ENCODE measurements around the gene MSI2. TPM values are rescaled to one million over a fixed set of nuclear protein-coding genes. Genes with fewer than 3 reads are reported as not detected.

MSI2 gene
- total RNA-seq, 2 donors from 2014 or later: 53.1 to 74.0 TPM

DNA sequence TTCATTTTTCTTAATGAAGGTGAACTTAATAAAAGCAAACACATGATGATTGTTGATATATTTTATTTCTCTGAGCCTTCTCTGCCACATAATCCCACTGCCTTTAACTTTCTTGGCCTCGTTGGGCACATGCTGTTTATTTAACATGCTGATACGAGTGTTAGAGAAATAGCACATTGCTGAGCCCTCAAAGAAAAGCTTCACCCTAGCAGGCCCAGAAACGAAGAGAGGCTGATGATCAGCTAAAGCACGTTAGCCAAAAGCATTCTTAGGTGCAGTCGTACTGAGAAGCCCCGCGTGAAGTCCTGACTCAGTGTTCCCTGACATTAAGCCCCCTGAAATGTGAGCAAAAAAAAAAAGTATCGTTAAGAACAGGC is 366.0 kb downstream of the MSI2 start:
- H3K4me3 ChIP-seq: no peak overlapping the region
- 29% methylated on average over 8 of the region's 8 CpGs for WGBS
- intact Hi-C loops (cut with DNase I): no loop called here
- H3K27ac ChIP-seq: no peak overlapping the region
- no peaks in the 10 kb centered on the region for H3K9me3 ChIP-seq
- no peaks in the 10 kb centered on the region for H3K4me1 ChIP-seq (replicated peaks)
- TF ChIP-seq, protein P1, sequence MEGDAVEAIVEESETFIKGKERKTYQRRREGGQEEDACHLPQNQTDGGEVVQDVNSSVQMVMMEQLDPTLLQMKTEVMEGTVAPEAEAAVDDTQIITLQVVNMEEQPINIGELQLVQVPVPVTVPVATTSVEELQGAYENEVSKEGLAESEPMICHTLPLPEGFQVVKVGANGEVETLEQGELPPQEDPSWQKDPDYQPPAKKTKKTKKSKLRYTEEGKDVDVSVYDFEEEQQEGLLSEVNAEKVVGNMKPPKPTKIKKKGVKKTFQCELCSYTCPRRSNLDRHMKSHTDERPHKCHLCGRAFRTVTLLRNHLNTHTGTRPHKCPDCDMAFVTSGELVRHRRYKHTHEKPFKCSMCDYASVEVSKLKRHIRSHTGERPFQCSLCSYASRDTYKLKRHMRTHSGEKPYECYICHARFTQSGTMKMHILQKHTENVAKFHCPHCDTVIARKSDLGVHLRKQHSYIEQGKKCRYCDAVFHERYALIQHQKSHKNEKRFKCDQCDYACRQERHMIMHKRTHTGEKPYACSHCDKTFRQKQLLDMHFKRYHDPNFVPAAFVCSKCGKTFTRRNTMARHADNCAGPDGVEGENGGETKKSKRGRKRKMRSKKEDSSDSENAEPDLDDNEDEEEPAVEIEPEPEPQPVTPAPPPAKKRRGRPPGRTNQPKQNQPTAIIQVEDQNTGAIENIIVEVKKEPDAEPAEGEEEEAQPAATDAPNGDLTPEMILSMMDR (IDR thresholded peaks at IDR 0.05): no peak
- TF ChIP-seq POLR2A (IDR thresholded peaks at IDR 0.05) (no peak), POLR2AphosphoS5 (IDR thresholded peaks at IDR 0.05) (no peak)
- no peak for DNase-seq (ENCODE audit: low spot score)
- H3K36me3 ChIP-seq: no peaks in the 10 kb centered on the region
- H3K27me3 ChIP-seq (replicated peaks; ENCODE audit: insufficient read depth): no peaks in the 10 kb centered on the region

DNA sequence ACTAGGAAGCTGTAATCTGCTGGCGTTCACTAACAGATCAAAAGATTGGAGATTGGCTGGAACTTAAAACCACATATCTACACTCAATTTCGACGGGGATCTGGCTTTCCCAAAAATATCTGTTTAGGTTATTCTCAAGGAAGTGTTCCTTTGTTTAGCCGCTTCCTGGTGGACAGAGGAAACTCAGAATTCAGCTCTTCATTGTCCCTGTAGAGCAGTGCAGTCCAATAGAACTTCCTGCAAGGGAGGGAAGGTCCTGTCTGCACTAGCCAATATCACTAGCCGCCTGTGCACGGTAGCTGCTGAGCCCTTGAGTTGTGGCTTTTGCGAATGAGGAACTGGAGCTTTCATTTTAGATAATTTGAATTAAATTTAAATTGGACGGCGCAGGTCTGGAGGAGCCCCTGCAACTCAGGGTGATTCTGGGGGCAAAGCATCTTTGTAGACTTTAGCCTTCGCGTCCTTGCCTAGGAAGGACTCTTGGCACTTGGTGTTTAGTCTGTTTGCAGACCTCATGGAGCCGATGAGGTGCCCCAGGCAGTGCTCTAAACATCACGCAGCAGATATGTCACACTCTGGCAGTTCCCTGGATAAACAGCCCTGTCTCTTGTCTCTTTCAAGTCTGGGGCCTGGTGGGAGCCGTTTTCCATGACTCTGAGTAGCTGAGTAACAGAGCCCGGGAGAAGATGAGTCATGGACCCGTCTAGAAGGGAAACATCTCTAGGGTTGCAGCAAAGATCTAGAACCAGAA is 366.5 kb downstream of the MSI2 start:
- WGBS: 32% methylated on average over 16 of the region's 16 CpGs
- intact Hi-C loops (cut with DNase I): no loop called here

DNA sequence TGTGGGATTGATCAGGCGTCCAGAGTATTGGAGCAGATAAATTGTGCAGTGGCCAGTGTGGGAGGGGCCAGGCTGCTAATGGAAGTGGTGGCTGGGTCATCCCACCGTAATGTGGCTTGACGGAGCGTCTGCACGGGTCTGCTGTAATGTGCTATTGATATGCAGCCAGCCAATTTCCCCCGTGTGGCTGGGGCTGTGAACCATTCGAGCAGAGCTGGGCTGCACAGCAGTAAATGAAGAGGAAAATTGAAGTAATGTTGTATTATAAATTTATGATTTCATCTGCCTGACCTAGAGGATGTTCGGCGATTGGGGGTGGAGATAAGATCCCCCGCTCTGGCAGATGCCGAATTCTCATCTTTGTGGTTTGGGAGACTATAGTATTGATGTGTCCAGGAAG is 367.3 kb downstream of the MSI2 start:
- intact Hi-C loops (cut with DNase I): no loop called here
- H3K9me3 ChIP-seq: no peaks in the 10 kb centered on the region
- H3K27me3 ChIP-seq (replicated peaks; ENCODE audit: insufficient read depth): no peaks in the 10 kb centered on the region
- no peaks in the 10 kb centered on the region for H3K4me1 ChIP-seq (replicated peaks)
- no peak for TF ChIP-seq POLR2A (IDR thresholded peaks at IDR 0.05)
- no peak for TF ChIP-seq POLR2AphosphoS5 (IDR thresholded peaks at IDR 0.05)
- TF ChIP-seq, protein P1 (IDR thresholded peaks at IDR 0.05): no peak
- H3K36me3 ChIP-seq: no peaks in the 10 kb centered on the region
- WGBS: 81% methylated on average over 11 of the region's 11 CpGs
- DNase-seq (ENCODE audit: low spot score): no peak
- H3K4me3 ChIP-seq: no peak overlapping the region
- H3K27ac ChIP-seq: no peak overlapping the region

More for the DNA sequence above, 366.5 kb downstream of the MSI2 start:
- no peak overlapping the region for H3K27ac ChIP-seq
- H3K4me1 ChIP-seq (replicated peaks): no peaks in the 10 kb centered on the region
- no peak overlapping the region for H3K4me3 ChIP-seq
- H3K27me3 ChIP-seq (replicated peaks; ENCODE audit: insufficient read depth): no peaks in the 10 kb centered on the region
- DNase-seq (ENCODE audit: low spot score): no peak
- TF ChIP-seq, protein P1 (IDR thresholded peaks at IDR 0.05): no peak
- TF ChIP-seq POLR2AphosphoS5 (IDR thresholded peaks at IDR 0.05) (no peak), POLR2A (IDR thresholded peaks at IDR 0.05) (no peak)
- no peaks in the 10 kb centered on the region for H3K9me3 ChIP-seq
- H3K36me3 ChIP-seq: no peaks in the 10 kb centered on the region

DNA sequence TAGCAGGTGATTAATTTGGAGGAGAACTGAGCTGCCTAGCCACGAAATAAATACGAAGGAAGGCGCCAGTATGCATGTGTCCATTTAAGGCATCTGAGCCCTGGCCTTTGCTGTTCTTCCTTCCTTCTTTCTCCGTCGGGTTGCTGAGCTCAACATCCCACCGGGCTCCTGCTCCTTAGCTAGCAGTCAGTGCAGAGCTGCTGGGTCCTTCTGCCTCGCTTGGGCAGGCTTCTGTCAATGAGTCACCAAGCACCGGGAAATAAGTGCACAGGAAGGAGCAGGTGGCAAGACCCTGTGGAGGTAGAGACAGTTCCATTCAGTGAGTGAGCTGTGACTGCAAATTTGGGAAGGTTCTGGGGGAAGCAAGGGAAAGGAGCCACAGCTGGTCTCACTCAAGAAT is 368.1 kb downstream of the MSI2 start:
- H3K27me3 ChIP-seq (replicated peaks; ENCODE audit: insufficient read depth): no peaks in the 10 kb centered on the region
- no peaks in the 10 kb centered on the region for H3K36me3 ChIP-seq
- intact Hi-C loops (cut with DNase I): no loop called here
- no peaks in the 10 kb centered on the region for H3K9me3 ChIP-seq
- no peak overlapping the region for H3K27ac ChIP-seq
- H3K4me1 ChIP-seq (replicated peaks): no peaks in the 10 kb centered on the region
- 74% methylated on average over 8 of the region's 8 CpGs for WGBS
- DNase-seq (ENCODE audit: low spot score): no peak
- TF ChIP-seq POLR2A (IDR thresholded peaks at IDR 0.05) (no peak), POLR2AphosphoS5 (IDR thresholded peaks at IDR 0.05) (no peak)
- TF ChIP-seq, protein P1 (IDR thresholded peaks at IDR 0.05): no peak
- no peak overlapping the region for H3K4me3 ChIP-seq

DNA sequence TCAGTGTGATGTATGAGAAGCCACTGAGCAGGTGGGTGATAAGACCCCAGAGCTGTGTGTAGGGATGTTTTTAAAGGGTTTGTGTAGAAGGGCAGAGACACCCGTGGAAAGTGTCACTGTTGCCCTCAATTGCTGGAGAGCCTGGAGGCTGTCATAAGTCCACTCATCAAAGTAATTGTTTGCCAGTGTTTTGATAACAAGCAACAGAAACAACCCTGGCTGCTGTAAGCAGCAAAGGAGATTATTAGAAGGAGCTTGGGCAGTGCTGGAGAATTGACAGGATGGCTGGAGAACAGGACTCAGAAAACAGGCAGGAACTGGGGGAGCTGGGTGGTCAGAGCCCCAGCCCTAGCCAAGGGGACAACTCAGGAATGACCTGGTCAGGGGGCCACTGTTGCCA is 369.2 kb downstream of the MSI2 start:
- intact Hi-C loops (cut with DNase I): no loop called here
- Histone ChIP-seq H3K9me3 (no peaks in the 10 kb centered on the region), H3K27me3 (replicated peaks; ENCODE audit: insufficient read depth) (no peaks in the 10 kb centered on the region), H3K36me3 (no peaks in the 10 kb centered on the region), H3K4me3 (no peak overlapping the region), H3K4me1 (replicated peaks) (no peaks in the 10 kb centered on the region), H3K27ac (no peak overlapping the region)
- 81% methylated on average over 1 of the region's 1 CpG for WGBS
- no peak for DNase-seq (ENCODE audit: low spot score)
- TF ChIP-seq POLR2AphosphoS5 (IDR thresholded peaks at IDR 0.05) (no peak), POLR2A (IDR thresholded peaks at IDR 0.05) (no peak)
- TF ChIP-seq, protein P1 (IDR thresholded peaks at IDR 0.05): no peak
